ENCODE results near the gene ACTRT2.

DNA sequence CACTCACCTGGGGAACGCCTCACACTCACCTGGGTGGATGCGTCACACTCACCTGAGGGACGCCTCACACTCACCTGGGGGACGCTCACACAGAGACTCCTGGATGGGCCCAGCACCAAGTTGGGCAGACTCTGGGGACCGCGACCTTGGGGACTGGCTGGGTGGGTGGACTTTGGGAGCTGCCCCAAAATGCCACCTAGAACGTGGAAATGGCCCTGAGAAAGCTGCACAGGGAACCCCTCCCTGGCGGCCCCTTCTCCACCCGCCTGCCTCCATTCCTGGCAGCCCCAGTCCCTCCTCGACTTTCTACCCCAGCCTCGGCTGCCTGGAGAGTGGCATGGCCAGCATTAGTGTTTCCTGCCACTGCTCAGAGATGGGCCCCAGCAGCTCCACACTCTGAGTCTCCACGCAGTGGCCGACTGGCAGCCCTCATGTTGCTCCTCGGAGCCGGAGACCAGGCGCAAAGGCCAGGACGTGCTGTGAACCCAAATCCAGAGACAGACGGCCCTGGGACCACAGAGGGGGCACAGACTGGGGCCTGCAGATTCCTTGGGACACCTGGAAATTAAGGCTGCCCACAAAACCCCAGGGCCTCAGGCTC is 46.5 kb upstream of the ACTRT2 start:
- TF ChIP-seq, protein P1, sequence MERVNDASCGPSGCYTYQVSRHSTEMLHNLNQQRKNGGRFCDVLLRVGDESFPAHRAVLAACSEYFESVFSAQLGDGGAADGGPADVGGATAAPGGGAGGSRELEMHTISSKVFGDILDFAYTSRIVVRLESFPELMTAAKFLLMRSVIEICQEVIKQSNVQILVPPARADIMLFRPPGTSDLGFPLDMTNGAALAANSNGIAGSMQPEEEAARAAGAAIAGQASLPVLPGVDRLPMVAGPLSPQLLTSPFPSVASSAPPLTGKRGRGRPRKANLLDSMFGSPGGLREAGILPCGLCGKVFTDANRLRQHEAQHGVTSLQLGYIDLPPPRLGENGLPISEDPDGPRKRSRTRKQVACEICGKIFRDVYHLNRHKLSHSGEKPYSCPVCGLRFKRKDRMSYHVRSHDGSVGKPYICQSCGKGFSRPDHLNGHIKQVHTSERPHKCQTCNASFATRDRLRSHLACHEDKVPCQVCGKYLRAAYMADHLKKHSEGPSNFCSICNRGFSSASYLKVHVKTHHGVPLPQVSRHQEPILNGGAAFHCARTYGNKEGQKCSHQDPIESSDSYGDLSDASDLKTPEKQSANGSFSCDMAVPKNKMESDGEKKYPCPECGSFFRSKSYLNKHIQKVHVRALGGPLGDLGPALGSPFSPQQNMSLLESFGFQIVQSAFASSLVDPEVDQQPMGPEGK (CRISPR knock-in tag; IDR thresholded peaks at IDR 0.05; ENCODE audit: borderline replicate concordance), result no peak
- TF ChIP-seq, protein P2, sequence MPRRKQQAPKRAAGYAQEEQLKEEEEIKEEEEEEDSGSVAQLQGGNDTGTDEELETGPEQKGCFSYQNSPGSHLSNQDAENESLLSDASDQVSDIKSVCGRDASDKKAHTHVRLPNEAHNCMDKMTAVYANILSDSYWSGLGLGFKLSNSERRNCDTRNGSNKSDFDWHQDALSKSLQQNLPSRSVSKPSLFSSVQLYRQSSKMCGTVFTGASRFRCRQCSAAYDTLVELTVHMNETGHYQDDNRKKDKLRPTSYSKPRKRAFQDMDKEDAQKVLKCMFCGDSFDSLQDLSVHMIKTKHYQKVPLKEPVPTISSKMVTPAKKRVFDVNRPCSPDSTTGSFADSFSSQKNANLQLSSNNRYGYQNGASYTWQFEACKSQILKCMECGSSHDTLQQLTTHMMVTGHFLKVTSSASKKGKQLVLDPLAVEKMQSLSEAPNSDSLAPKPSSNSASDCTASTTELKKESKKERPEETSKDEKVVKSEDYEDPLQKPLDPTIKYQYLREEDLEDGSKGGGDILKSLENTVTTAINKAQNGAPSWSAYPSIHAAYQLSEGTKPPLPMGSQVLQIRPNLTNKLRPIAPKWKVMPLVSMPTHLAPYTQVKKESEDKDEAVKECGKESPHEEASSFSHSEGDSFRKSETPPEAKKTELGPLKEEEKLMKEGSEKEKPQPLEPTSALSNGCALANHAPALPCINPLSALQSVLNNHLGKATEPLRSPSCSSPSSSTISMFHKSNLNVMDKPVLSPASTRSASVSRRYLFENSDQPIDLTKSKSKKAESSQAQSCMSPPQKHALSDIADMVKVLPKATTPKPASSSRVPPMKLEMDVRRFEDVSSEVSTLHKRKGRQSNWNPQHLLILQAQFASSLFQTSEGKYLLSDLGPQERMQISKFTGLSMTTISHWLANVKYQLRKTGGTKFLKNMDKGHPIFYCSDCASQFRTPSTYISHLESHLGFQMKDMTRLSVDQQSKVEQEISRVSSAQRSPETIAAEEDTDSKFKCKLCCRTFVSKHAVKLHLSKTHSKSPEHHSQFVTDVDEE (CRISPR knock-in tag; IDR thresholded peaks at IDR 0.05), result no peak
- TF ChIP-seq GLIS3 (CRISPR knock-in tag; IDR thresholded peaks at IDR 0.05) (no peak), ZFP30 (CRISPR knock-in tag; IDR thresholded peaks at IDR 0.05) (no peak)
- TF ChIP-seq, protein P3, sequence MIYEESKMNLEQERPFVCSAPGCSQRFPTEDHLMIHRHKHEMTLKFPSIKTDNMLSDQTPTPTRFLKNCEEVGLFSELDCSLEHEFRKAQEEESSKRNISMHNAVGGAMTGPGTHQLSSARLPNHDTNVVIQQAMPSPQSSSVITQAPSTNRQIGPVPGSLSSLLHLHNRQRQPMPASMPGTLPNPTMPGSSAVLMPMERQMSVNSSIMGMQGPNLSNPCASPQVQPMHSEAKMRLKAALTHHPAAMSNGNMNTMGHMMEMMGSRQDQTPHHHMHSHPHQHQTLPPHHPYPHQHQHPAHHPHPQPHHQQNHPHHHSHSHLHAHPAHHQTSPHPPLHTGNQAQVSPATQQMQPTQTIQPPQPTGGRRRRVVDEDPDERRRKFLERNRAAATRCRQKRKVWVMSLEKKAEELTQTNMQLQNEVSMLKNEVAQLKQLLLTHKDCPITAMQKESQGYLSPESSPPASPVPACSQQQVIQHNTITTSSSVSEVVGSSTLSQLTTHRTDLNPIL (CRISPR knock-in tag; IDR thresholded peaks at IDR 0.05; ENCODE audit: low read depth), result no peak

Measured in SK-N-SH treated with all-trans-retinoic acid at 6 μM for 48 hours (cell line).